HEK293 (cell line): ENCODE results near the gene HOXB7.

Experiments used
- CTCF ChIA-PET: fragments of 350-600 bp; formaldehyde crosslinking; extraction: SDS; loops from one replicate; lab custom pipeline; 2021; ENCODE audit warnings: antibody characterized with exemption; lab: Yijun Ruan, JAX
- POLR2A ChIA-PET: fragments of 300-600 bp; formaldehyde crosslinking; extraction: SDS; loops from one replicate; lab custom pipeline; 2020; ENCODE audit warnings: antibody characterized with exemption, inconsistent platforms; lab: Yijun Ruan, JAX
- H3K27ac ChIP-seq: fragments of 200-500 bp; sonication (Bioruptor generic); 2 replicates; pipeline ENCODE4 v1.5.1; 2014; ENCODE audit warnings: low read depth, low read length, control low read depth, inconsistent platforms; ENCODE audit errors: extremely low read depth
- H3K36me3 ChIP-seq, 2 experiments: fragments of 200-500 bp in 1 of 2; sonication (Bioruptor generic) in 1 of 2; 1 replicate in 1 of 2; 2 replicates in 1 of 2; pipeline ENCODE4 v1.5.1; 2014 to 2017; ENCODE audit warnings: inconsistent platforms in 2 of 2, low read length in 2 of 2; ENCODE audit not compliant: control insufficient read depth in 2 of 2, insufficient read depth in 1 of 2
- H3K4me1 ChIP-seq: fragments of 200-500 bp; sonication (Bioruptor generic); 2 replicates; pipeline ENCODE4 v1.5.1; 2014; ENCODE audit warnings: mild to moderate bottlenecking, low read length, inconsistent platforms; ENCODE audit not compliant: control insufficient read depth, insufficient read depth
- H3K4me3 ChIP-seq: 2 replicates; pipeline ENCODE4 v1.5.1; 2011; ENCODE audit warnings: low read depth, mild to moderate bottlenecking, control low read depth, low read length, moderate library complexity
- H3K9me3 ChIP-seq: fragments of 200-500 bp; sonication (Bioruptor generic); 2 replicates; pipeline ENCODE4 v1.5.1; 2014; ENCODE audit warnings: low read depth, low read length, inconsistent platforms; ENCODE audit not compliant: control insufficient read depth, insufficient read depth
- GLI4 ChIP-seq: fragments of 450-650 bp; formaldehyde crosslinking; IDR thresholded peaks from 2 replicates; pipeline ENCODE4 v1.5.1; 2016; ENCODE audit warnings: missing biosample characterization, missing genetic modification characterization
- INSM2 ChIP-seq: fragments of 450-650 bp; formaldehyde crosslinking; IDR thresholded peaks from 2 replicates; pipeline ENCODE4 v1.5.1; 2016; ENCODE audit warnings: missing biosample characterization, missing genetic modification characterization
- PATZ1 ChIP-seq: fragments of 450-650 bp; formaldehyde crosslinking; IDR thresholded peaks from 2 replicates; pipeline ENCODE4 v1.5.1; 2016; ENCODE audit warnings: missing biosample characterization, missing genetic modification characterization
- PRDM10 ChIP-seq: fragments of 450-650 bp; formaldehyde crosslinking; IDR thresholded peaks from 2 replicates; pipeline ENCODE4 v1.5.1; 2016; ENCODE audit warnings: missing biosample characterization, missing genetic modification characterization
- PRDM2 ChIP-seq: fragments of 450-650 bp; formaldehyde crosslinking; IDR thresholded peaks from 2 replicates; pipeline ENCODE4 v1.5.1; 2016; ENCODE audit warnings: missing biosample characterization, missing genetic modification characterization, borderline replicate concordance
- REPIN1 ChIP-seq: fragments of 450-650 bp; formaldehyde crosslinking; IDR thresholded peaks from 2 replicates; pipeline ENCODE4 v1.5.1; 2017; ENCODE audit warnings: missing biosample characterization, missing genetic modification characterization, low read depth
- SETDB1 ChIP-seq: IDR thresholded peaks from one replicate; pipeline ENCODE4 v1.6.1; 2017; ENCODE audit warnings: mild to moderate bottlenecking, low read length, moderate library complexity, mixed read lengths; ENCODE audit not compliant: insufficient read length
- TCF7L2 ChIP-seq: IDR thresholded peaks from 2 replicates; pipeline ENCODE4 v1.6.1; 2011; ENCODE audit warnings: low read depth, mild to moderate bottlenecking, inconsistent platforms, low read length, moderate library complexity, borderline replicate concordance
- ZNF157 ChIP-seq: fragments of 450-650 bp; formaldehyde crosslinking; IDR thresholded peaks from 2 replicates; pipeline ENCODE4 v1.5.1; 2016; ENCODE audit warnings: missing biosample characterization, missing genetic modification characterization
- ZNF174 ChIP-seq: fragments of 450-650 bp; formaldehyde crosslinking; IDR thresholded peaks from 2 replicates; pipeline ENCODE4 v1.5.0; 2017; ENCODE audit warnings: missing biosample characterization, mild to moderate bottlenecking, missing genetic modification characterization
- ZNF202 ChIP-seq: fragments of 450-650 bp; formaldehyde crosslinking; IDR thresholded peaks from 2 replicates; pipeline ENCODE4 v1.5.1; 2016; ENCODE audit warnings: missing biosample characterization, missing genetic modification characterization, borderline replicate concordance
- ZNF239 ChIP-seq: fragments of 450-650 bp; formaldehyde crosslinking; IDR thresholded peaks from 2 replicates; pipeline ENCODE4 v1.5.1; 2016; ENCODE audit warnings: missing biosample characterization, missing genetic modification characterization
- ZNF266 ChIP-seq: fragments of 450-650 bp; formaldehyde crosslinking; IDR thresholded peaks from 2 replicates; pipeline ENCODE4 v1.5.1; 2016; ENCODE audit warnings: missing biosample characterization, missing genetic modification characterization, low read depth
- ZNF362 ChIP-seq: fragments of 450-650 bp; formaldehyde crosslinking; IDR thresholded peaks from 2 replicates; pipeline ENCODE4 v1.5.1; 2016; ENCODE audit warnings: missing biosample characterization, missing genetic modification characterization
- ZNF433 ChIP-seq: fragments of 450-650 bp; formaldehyde crosslinking; IDR thresholded peaks from 2 replicates; pipeline ENCODE4 v1.5.1; 2016; ENCODE audit warnings: missing biosample characterization, missing genetic modification characterization, low read depth
- ZNF596 ChIP-seq: fragments of 450-650 bp; IDR thresholded peaks from 2 replicates; pipeline ENCODE4 v1.5.0; 2018; ENCODE audit warnings: missing biosample characterization, mild to moderate bottlenecking, missing genetic modification characterization, moderate library complexity
- ZNF777 ChIP-seq: fragments of 450-650 bp; formaldehyde crosslinking; IDR thresholded peaks from 2 replicates; pipeline ENCODE4 v1.5.1; 2017; ENCODE audit warnings: missing biosample characterization, missing genetic modification characterization, borderline replicate concordance

Gene HOXB7

GRCh38 chr17:48590607-48591161 lies 20.1 kb downstream of the HOXB7 start (continued):
- TF ChIP-seq PRDM10 (tag by site-specific recombination): peak; percentile 37
- TF ChIP-seq ZNF362 (tag by site-specific recombination): peak; percentile 93
- TF ChIP-seq, all 188 proteins: peak for 7

- H3K27ac ChIP-seq: peak within 1 kb of the TSS; percentile 92
- ChIA-PET CTCF (interaction anchor here (0.6 to 6.0 kb wide), 6 partner anchors 29 to 570 kb away, joined by 3 to 52 read pairs (median 5); no protein-coding TSS in a partner anchor), POLR2A (interaction anchor here (0.6 kb wide), 2 partner anchors 10 to 542 kb away, joined by 3 read pairs; partner anchors contain the start of gene NFE2L1)
- peaks cover 0 to 29% of the 10 kb centered on the region in 2 experiments; a peak in 2 of 3 replicates for H3K36me3 ChIP-seq
- no peaks in the 10 kb centered on the region for H3K9me3 ChIP-seq
- no peak within 1 kb of the TSS for H3K4me3 ChIP-seq
- H3K4me1 ChIP-seq: peaks cover 42% of the 10 kb centered on the region
- TF ChIP-seq ZNF174 (no peak), GLI4 (tag by site-specific recombination) (no peak), REPIN1 (tag by site-specific recombination) (no peak), ZNF266 (tag by site-specific recombination) (no peak), ZNF157 (tag by site-specific recombination) (no peak), ZNF433 (tag by site-specific recombination) (no peak), ZNF777 (no peak), SETDB1 (no peak), ZNF596 (tag by site-specific recombination) (no peak), PRDM2 (tag by site-specific recombination) (no peak), PATZ1 (tag by site-specific recombination) (peak; percentile 93), ZNF202 (tag by site-specific recombination) (no peak), ZNF239 (no peak), TCF7L2 (no peak; the same call in 1 of the 2 replicates), INSM2 (tag by site-specific recombination) (peak; percentile 94)
Measured at GRCh38 chr17:48589831-48590606, 20.8 kb downstream of the HOXB7 start, which contains the start of gene HOXB3. Gene HOXB3 (minus strand): TSS chr17:48590241. CDS start chr17:48552474, 37,767 bp downstream.
